Esophagus squamous epithelium (tissue), 4 donors: Measurements from ENCODE around the gene TMEM167A.

Experiments
- CTCF ChIP-seq, 6 experiments: fragments of 450-650 bp in 4 of 6; fragments of 200-600 bp in 2 of 6; sonication (generic) in 2 of 6; IDR thresholded peaks; one replicate each; pipeline ENCODE4 v1.5.1; 2016 to 2019; ENCODE audit warnings: antibody characterized with exemption in 6 of 6, mild to moderate bottlenecking in 4 of 6, moderate library complexity in 4 of 6
- POLR2A ChIP-seq, 4 donors: fragments of 450-650 bp; IDR thresholded peaks; one replicate each; pipeline ENCODE4 v1.6.1; 2017; ENCODE audit warnings: antibody characterized with exemption in 4 of 4, mild to moderate bottlenecking in 4 of 4, moderate library complexity in 3 of 4

DNA sequence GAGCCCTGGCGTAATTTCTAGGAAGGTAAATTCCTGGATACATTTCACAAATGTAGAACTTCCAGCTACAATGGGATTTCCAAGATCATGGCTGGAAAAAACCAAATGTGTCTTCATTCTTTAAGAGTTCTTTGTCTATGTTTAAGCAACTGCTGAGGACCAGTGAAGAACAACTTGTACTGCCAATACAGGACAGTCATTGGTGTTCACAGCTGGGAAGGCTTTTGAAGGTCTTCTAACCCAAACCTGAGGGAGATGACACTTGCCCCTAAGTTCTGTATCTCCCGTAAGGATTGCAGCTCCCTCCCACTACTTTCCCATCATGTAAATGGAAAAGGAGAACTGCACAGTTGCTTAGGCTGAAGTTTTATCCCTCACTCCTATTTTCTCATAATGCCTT lies 28.4 kb downstream of the TMEM167A start:
- TF ChIP-seq POLR2A (IDR thresholded peaks at IDR 0.05) = no peak
- no peak for TF ChIP-seq CTCF (IDR thresholded peaks at IDR 0.05)
